WTC11 (cell line): Measurements from ENCODE around the gene MCM3AP.

Experiments
- ATF1 ChIP-seq: sonication (generic); formaldehyde crosslinking; IDR thresholded peaks from 2 replicates; pipeline ENCODE4 v1.8.1; 2023; ENCODE audit warnings: mild to moderate bottlenecking, moderate library complexity, missing genetic modification reagents
- ATF3 ChIP-seq: sonication (generic); formaldehyde crosslinking; conservative IDR thresholded peaks from 2 replicates; pipeline ENCODE4 v1.8.1; 2022; ENCODE audit warnings: mild to moderate bottlenecking, missing genetic modification reagents
- CREB1 ChIP-seq: sonication (generic); formaldehyde crosslinking; IDR thresholded peaks from 2 replicates; pipeline ENCODE4 v1.8.0; 2023; ENCODE audit warnings: mild to moderate bottlenecking, missing genetic modification reagents
- CTCF ChIP-seq: fragments of 200-600 bp; IDR thresholded peaks from 2 replicates; pipeline ENCODE4 v1.8.0; 2022; ENCODE audit warnings: antibody characterized with exemption
- E2F4 ChIP-seq: sonication (generic); formaldehyde crosslinking; IDR thresholded peaks from 2 replicates; pipeline ENCODE4 v1.8.1; 2022; ENCODE audit warnings: low read depth, mild to moderate bottlenecking, moderate library complexity, missing genetic modification reagents, borderline replicate concordance
- ERG ChIP-seq: fragments of 250-450 bp; sonication (Bioruptor Pico); IDR thresholded peaks from 2 replicates; pipeline ENCODE4 v1.8.0; 2021; ENCODE audit warnings: mild to moderate bottlenecking
- IRF2 ChIP-seq: sonication (generic); formaldehyde crosslinking; IDR thresholded peaks from 2 replicates; pipeline ENCODE4 v1.8.0; 2022; ENCODE audit warnings: low read depth, missing genetic modification reagents, borderline replicate concordance
- STAT6 ChIP-seq: sonication (generic); formaldehyde crosslinking; conservative IDR thresholded peaks from 2 replicates; pipeline ENCODE4 v1.8.1; 2023; ENCODE audit warnings: mild to moderate bottlenecking, low read depth, missing genetic modification reagents, moderate library complexity
- TEAD1 ChIP-seq: sonication (generic); formaldehyde crosslinking; IDR thresholded peaks from 2 replicates; pipeline ENCODE4 v1.8.0; 2022; ENCODE audit warnings: mild to moderate bottlenecking, missing genetic modification reagents
- ZNF263 ChIP-seq: sonication (generic); formaldehyde crosslinking; IDR thresholded peaks from 2 replicates; pipeline ENCODE4 v1.8.1; 2022; ENCODE audit warnings: low read depth, mild to moderate bottlenecking, moderate library complexity, missing genetic modification reagents
- ZNF416 ChIP-seq: fragments of 250-450 bp; sonication (Bioruptor Pico); IDR thresholded peaks from 2 replicates; pipeline ENCODE4 v1.9.0; 2021; ENCODE audit warnings: mild to moderate bottlenecking, inconsistent platforms
- TF ChIP-seq, protein P1 (sequence below): sonication (generic); formaldehyde crosslinking; IDR thresholded peaks from 2 replicates; pipeline ENCODE4 v1.8.0; 2022; ENCODE audit warnings: mild to moderate bottlenecking, missing genetic modification reagents
- TF ChIP-seq, protein P2 (sequence below): sonication (generic); formaldehyde crosslinking; IDR thresholded peaks from 2 replicates; pipeline ENCODE4 v1.8.1; 2022; ENCODE audit warnings: mild to moderate bottlenecking, missing genetic modification reagents, moderate library complexity, borderline replicate concordance

DNA sequence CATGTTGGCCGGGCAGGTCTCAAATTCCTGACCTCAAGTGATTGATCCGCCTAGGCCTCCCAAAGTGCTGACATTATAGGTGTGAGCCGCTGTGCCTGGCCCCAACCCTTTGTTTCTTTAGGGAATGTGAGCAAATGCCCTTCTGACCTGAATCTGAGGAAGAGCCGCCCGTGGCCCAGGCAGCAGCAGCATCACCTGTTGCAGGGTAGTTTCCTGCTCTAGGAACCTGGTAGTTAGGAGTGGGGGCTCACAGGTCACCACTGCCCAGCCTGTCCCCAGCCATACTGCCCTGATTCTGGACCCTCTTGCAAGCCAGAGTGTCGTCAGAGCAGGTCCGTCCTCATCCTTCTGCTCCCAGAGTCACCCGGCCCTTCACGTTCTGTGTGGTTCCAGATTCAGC is 13.8 kb upstream of the MCM3AP start:
- TF ChIP-seq CTCF, result no peak
- TF ChIP-seq, protein P1, sequence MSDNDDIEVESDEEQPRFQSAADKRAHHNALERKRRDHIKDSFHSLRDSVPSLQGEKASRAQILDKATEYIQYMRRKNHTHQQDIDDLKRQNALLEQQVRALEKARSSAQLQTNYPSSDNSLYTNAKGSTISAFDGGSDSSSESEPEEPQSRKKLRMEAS (CRISPR knock-in tag), result no peak
- no peak for TF ChIP-seq ATF3 (CRISPR knock-in tag)
- TF ChIP-seq, protein P2, sequence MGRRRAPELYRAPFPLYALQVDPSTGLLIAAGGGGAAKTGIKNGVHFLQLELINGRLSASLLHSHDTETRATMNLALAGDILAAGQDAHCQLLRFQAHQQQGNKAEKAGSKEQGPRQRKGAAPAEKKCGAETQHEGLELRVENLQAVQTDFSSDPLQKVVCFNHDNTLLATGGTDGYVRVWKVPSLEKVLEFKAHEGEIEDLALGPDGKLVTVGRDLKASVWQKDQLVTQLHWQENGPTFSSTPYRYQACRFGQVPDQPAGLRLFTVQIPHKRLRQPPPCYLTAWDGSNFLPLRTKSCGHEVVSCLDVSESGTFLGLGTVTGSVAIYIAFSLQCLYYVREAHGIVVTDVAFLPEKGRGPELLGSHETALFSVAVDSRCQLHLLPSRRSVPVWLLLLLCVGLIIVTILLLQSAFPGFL (CRISPR knock-in tag), result no peak
- no peak for TF ChIP-seq TEAD1
- TF ChIP-seq IRF2 (CRISPR knock-in tag), result no peak
- TF ChIP-seq ZNF416 (CRISPR knock-in tag), result no peak
- no peak for TF ChIP-seq E2F4 (CRISPR knock-in tag)
- TF ChIP-seq ATF1 (CRISPR knock-in tag), result no peak
- no peak for TF ChIP-seq ERG
- TF ChIP-seq STAT6 (CRISPR knock-in tag), result no peak
- no peak for TF ChIP-seq ZNF263
- no peak for TF ChIP-seq CREB1 (CRISPR knock-in tag)
